HepG2 (cell line): Measurements from ENCODE around the gene SPTB. TPM values are rescaled to one million over a fixed set of nuclear protein-coding genes. Genes with fewer than 3 reads are reported as not detected.

ENCODE experiments used
- ATAC-seq: fragments of 200-7000 bp; cut with Tn5 transposase; 3 replicates; pipeline ENCODE4 v1.9.1; 2020; ENCODE audit warnings: mild to moderate bottlenecking, moderate library complexity
- BruUV-seq: library from RNA; stranded (reverse); fragments of 400-500 nt; replicated peaks from 2 replicates; lab custom pipeline; 2021; lab: Mats Ljungman, UMichigan
- CTCF ChIA-PET: fragments of 300-600 bp; formaldehyde crosslinking; extraction: SDS; loops from one replicate; lab custom pipeline; 2021; ENCODE audit warnings: low total read pairs, inconsistent platforms, low intra/inter-chr PET ratio; lab: Yijun Ruan, JAX
- POLR2A ChIA-PET: fragments of 350-600 bp; sonication (Branson Sonifier 250); formaldehyde crosslinking; loops from one replicate; lab custom pipeline; 2020; ENCODE audit warnings: antibody characterized with exemption, inconsistent platforms; lab: Yijun Ruan, JAX
- DNase-seq: peaks from one replicate; pipeline ENCODE4 v3.0.0-alpha.2; 2015; ENCODE audit warnings: low spot score
- FAIRE-seq: peaks from 3 replicates; lab custom pipeline; 2011; peaks lifted over from hg19 to GRCh38; lab: Jason Lieb, UNC
- H2AFZ ChIP-seq: one replicate; pipeline ENCODE4 v1.6.1; 2011; ENCODE audit warnings: low read length, inconsistent platforms
- H3K27ac ChIP-seq: fragments of 300-600 bp; 3 replicates; pipeline ENCODE4 v1.8.0; 2011; ENCODE audit warnings: mixed run types, mild to moderate bottlenecking, mixed read lengths, low read length, inconsistent platforms; ENCODE audit not compliant: insufficient read depth; ENCODE audit errors: extremely low read length
- H3K27me3 ChIP-seq, 2 experiments: fragments of 200-600 bp in 1 of 2; 2 replicates in 1 of 2; 3 replicates in 1 of 2; pipeline versions ENCODE4 v1.6.0 to v1.8.0; 2011; ENCODE audit warnings: low read length in 2 of 2, mild to moderate bottlenecking in 2 of 2, moderate library complexity in 2 of 2, inconsistent platforms in 1 of 2; ENCODE audit not compliant: insufficient read depth in 2 of 2, control insufficient read depth in 1 of 2
- H3K36me3 ChIP-seq, 2 experiments: fragments of 200-600 bp in 1 of 2; replicated peaks in 1 of 2; 2 replicates in 1 of 2; 3 replicates in 1 of 2; pipeline versions ENCODE4 v1.5.1 to v1.8.0; 2011; ENCODE audit warnings: low read length in 2 of 2, inconsistent platforms in 1 of 2; ENCODE audit not compliant: insufficient read depth in 2 of 2, control insufficient read depth in 1 of 2
- H3K4me1 ChIP-seq: 2 replicates; pipeline ENCODE4 v1.5.1; 2012; ENCODE audit warnings: low read length, inconsistent platforms; ENCODE audit not compliant: insufficient read depth
- H3K4me2 ChIP-seq: 2 replicates; pipeline ENCODE4 v1.6.0; 2011; ENCODE audit warnings: low read depth, low read length, inconsistent platforms
- H3K4me3 ChIP-seq, 3 experiments: fragments of 200-600 bp in 1 of 3; sonication (generic), shearing (Covaris generic) in 1 of 3; replicated peaks in 1 of 3; 2 replicates each; pipeline ENCODE4 v1.5.1; 2011 to 2016; ENCODE audit warnings: low read length in 3 of 3, inconsistent platforms in 2 of 3, low read depth in 2 of 3, mild to moderate bottlenecking in 2 of 3, control low read depth in 1 of 3, mixed read lengths in 1 of 3; ENCODE audit not compliant: insufficient read depth in 1 of 3
- H3K79me2 ChIP-seq: one replicate; pipeline ENCODE4 v1.6.1; 2011; ENCODE audit warnings: low read length, inconsistent platforms; ENCODE audit not compliant: insufficient read depth
- H3K9ac ChIP-seq: 2 replicates; pipeline ENCODE4 v1.6.0; 2011; ENCODE audit warnings: mild to moderate bottlenecking, low read depth, low read length, inconsistent platforms; ENCODE audit not compliant: insufficient read depth
- H3K9me3 ChIP-seq: 2 replicates; pipeline ENCODE4 v1.5.1; 2012; ENCODE audit warnings: mild to moderate bottlenecking, low read length
- H4K20me1 ChIP-seq: 2 replicates; pipeline ENCODE4 v1.6.0; 2011; ENCODE audit warnings: inconsistent platforms, mild to moderate bottlenecking, low read length, moderate library complexity; ENCODE audit not compliant: insufficient read depth
- BRD4 ChIP-seq: sonication (generic); formaldehyde crosslinking; IDR thresholded peaks from 2 replicates; pipeline ENCODE4 v1.4.0; 2020; ENCODE audit warnings: missing genetic modification reagents
- CTCF ChIP-seq: sonication (generic); formaldehyde crosslinking; IDR thresholded peaks from 2 replicates; pipeline ENCODE4 v1.5.0; 2020; ENCODE audit warnings: mild to moderate bottlenecking, missing genetic modification reagents, moderate library complexity
- FOXA3 ChIP-seq: IDR thresholded peaks from 2 replicates; pipeline ENCODE4 v1.6.1; 2016; ENCODE audit warnings: missing genetic modification reagents, missing compliant biosample characterization
- GZF1 ChIP-seq: sonication (generic); formaldehyde crosslinking; IDR thresholded peaks from 2 replicates; pipeline ENCODE4 v1.5.1; 2020; ENCODE audit warnings: mild to moderate bottlenecking, missing genetic modification reagents
- JARID2 ChIP-seq: sonication (generic); formaldehyde crosslinking; IDR thresholded peaks from 2 replicates; pipeline ENCODE4 v1.8.1; 2023; ENCODE audit warnings: missing genetic modification reagents, inconsistent platforms; ENCODE audit not compliant: insufficient replicate concordance
- REL ChIP-seq: sonication (generic); formaldehyde crosslinking; conservative IDR thresholded peaks from 2 replicates; pipeline ENCODE4 v1.8.0; 2022; ENCODE audit warnings: mild to moderate bottlenecking, missing genetic modification reagents, moderate library complexity
- SMC3 ChIP-seq: IDR thresholded peaks from 2 replicates; pipeline ENCODE4 v1.6.1; 2011; ENCODE audit warnings: low read length, improper control_type of control experiment
- STAG1 ChIP-seq: sonication (generic); formaldehyde crosslinking; IDR thresholded peaks from 2 replicates; pipeline ENCODE4 v1.4.0; 2020; ENCODE audit warnings: missing genetic modification reagents
- ZNF558 ChIP-seq: sonication (generic); formaldehyde crosslinking; IDR thresholded peaks from 2 replicates; pipeline ENCODE4 v1.9.0; 2022; ENCODE audit warnings: mild to moderate bottlenecking, missing genetic modification reagents, borderline replicate concordance
- ZNF75D ChIP-seq: sonication (generic); formaldehyde crosslinking; IDR thresholded peaks from 2 replicates; pipeline ENCODE4 v1.8.1; 2023; ENCODE audit warnings: missing genetic modification reagents, mild to moderate bottlenecking, borderline replicate concordance
- WGBS: methylation state at CpG from one replicate; pipeline ENCODE4 v1.1.6; 2017; ENCODE audit warnings: low lambda C conversion rate; 5-methylcytosine and 5-hydroxymethylcytosine counted together
- in situ Hi-C: cut with HindIII; loops from 2 replicates; pipeline ENCODE4 v1.10.0; 2017; ENCODE audit warnings: low pct_unique_long_range_greater_than_20kb; ENCODE audit not compliant: extremely low pct_ligation_motif_present
- intact Hi-C: fragments of 100-400 bp; cut with micrococcal nuclease; formaldehyde crosslinking; loops from one replicate; pipeline ENCODE4 v1.10.0; 2022; ENCODE audit not compliant: unreplicated experiment
- polyA plus RNA-seq, 8 experiments: library from polyadenylated mRNA; depleted of rRNA in 3 of 8; stranded (reverse) in 7 of 8; unstranded in 1 of 8; fragments of >200 nt; fragmentation: Illumina TruSeq in 4 of 8; extraction: Trizol in 4 of 8; gene quantifications; 2 replicates each; pipeline versions ENCODE4 v1.2.1 to v1.2.3, GENCODE V29; 2011 to 2016; ENCODE audit warnings: low read depth in 4 of 8, missing spikeins in 1 of 8, mixed read lengths in 1 of 8; ENCODE audit not compliant: insufficient read depth in 1 of 8
- total RNA-seq, 5 experiments: library from RNA; depleted of rRNA; stranded (reverse); fragments of >200 nt; fragmentation: Illumina TruSeq; extraction: Trizol; gene quantifications; 2 replicates each; pipeline ENCODE4 v1.2.3, GENCODE V29; 2016; ENCODE audit warnings: low read depth in 1 of 5
- TF ChIP-seq, protein P1 (sequence below): sonication (generic); formaldehyde crosslinking; conservative IDR thresholded peaks from 2 replicates; pipeline ENCODE4 v1.8.0; 2022; ENCODE audit warnings: missing genetic modification reagents
- TF ChIP-seq, protein P2 (sequence below): IDR thresholded peaks from 2 replicates; pipeline ENCODE4 v1.6.1; 2016; ENCODE audit warnings: low read depth

Gene SPTB
- total and polyA plus RNA-seq, 2 of the 13 experiments (the other 11 are each of a cell fraction or from before 2014, with no cell fraction given) = 0.01 to 0.02 TPM

DNA sequence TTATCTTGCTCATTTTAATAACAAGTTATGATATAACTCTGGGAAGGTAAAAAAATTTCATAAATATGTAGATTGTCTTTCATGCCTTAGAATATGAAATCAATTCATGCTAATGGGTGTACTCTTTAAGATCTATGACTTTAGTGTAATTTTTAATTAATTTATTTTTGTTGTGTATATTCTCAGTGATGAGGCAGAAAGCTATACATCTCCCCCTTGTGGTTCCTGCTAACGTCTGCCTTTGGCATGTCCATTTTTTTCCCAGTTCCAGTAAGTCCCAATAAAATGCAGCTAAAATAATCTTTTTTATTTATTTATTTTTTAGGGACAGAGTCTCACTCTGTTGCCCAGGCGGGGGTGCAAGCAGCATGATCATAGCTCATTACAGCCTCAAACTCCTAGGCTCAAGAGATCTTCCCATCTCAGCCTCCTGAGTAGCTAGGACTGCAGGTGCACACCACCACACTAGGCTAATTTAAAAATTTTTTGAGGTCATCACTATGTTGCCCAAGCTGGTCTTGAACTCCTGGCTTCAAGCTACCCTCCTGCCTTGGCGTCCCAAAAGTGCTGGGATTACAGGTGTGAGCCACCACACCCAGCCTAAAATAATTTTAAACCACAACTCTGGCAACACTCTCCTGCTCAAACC is 31.3 kb upstream of the SPTB start:
- peaks cover 18% of the 10 kb centered on the region for H3K79me2 ChIP-seq
- no peak for TF ChIP-seq FOXA3 (CRISPR knock-in tag)
- TF ChIP-seq STAG1 (CRISPR knock-in tag) = peak; percentile 24; the same call in 1 of the 2 replicates
- TF ChIP-seq ZNF558 = no peak
- peak; percentile 43; the same call in 1 of the 2 replicates for TF ChIP-seq SMC3
- TF ChIP-seq CTCF (CRISPR knock-in tag) = peak; percentile 46
- H3K4me2 ChIP-seq = no peak overlapping the region
- no peak overlapping the region for H3K27ac ChIP-seq
- 0% methylated on average over 3 of the region's 3 CpGs for WGBS
- H3K4me3 ChIP-seq = no peak overlapping the region
- 0 out of 2 replicates have a peak, but pooled peaks cover 3% of the 10 kb centered on the region for H4K20me1 ChIP-seq
- H3K36me3 ChIP-seq = no peaks in the 10 kb centered on the region
- no peak overlapping the region for H3K9ac ChIP-seq
- H3K4me1 ChIP-seq = peaks cover 17% of the 10 kb centered on the region
- POLR2A ChIA-PET = interaction anchor here (0.8 to 1.0 kb wide), 2 partner anchors 28 to 37 kb away, joined by 4 read pairs; no protein-coding TSS in a partner anchor
- CTCF ChIA-PET = no interaction called here
- H3K9me3 ChIP-seq = no peaks in the 10 kb centered on the region
- BruUV-seq = no TSS peak
- H3K27me3 ChIP-seq = peaks cover 0 to under 1% of the 10 kb centered on the region in 2 experiments; a peak in 1 of 5 replicates
- no peak overlapping the region for H2AFZ ChIP-seq
- FAIRE-seq (no peak), DNase-seq (peak; percentile 19), ATAC-seq (no peak)
- in situ Hi-C loops (no loop called here), intact Hi-C loops (no loop called here)

GRCh38 chr14:64906022-64906421 is 26.3 kb upstream of the SPTB start:
- intact Hi-C loops (loop anchor here (5.0 kb wide), 1 partner anchor 84 kb away; no protein-coding TSS in a partner anchor), in situ Hi-C loops (no loop called here)
- H4K20me1 ChIP-seq = no peaks in the 10 kb centered on the region
- ChIA-PET CTCF (no interaction called here), POLR2A (no interaction called here)
- DNase-seq = no peak
- H3K79me2 ChIP-seq = no peaks in the 10 kb centered on the region
- no peaks in the 10 kb centered on the region for H3K36me3 ChIP-seq
- H3K4me3 ChIP-seq = no peak overlapping the region
- H3K9me3 ChIP-seq = no peaks in the 10 kb centered on the region
- H3K9ac ChIP-seq = no peak overlapping the region
- WGBS = 55% methylated on average over 6 of the region's 6 CpGs
- no peak for ATAC-seq
- H3K4me1 ChIP-seq = 0 out of 2 replicates have a peak, but pooled peaks cover 7% of the 10 kb centered on the region
- no TSS peak for BruUV-seq
- no peak for FAIRE-seq
- H3K27ac ChIP-seq = no peak overlapping the region
- H2AFZ ChIP-seq = no peak overlapping the region
- 0 out of 5 replicates have a peak, but pooled peaks cover 0 to 3% of the 10 kb centered on the region in 2 experiments for H3K27me3 ChIP-seq
- H3K4me2 ChIP-seq = no peak overlapping the region
- TF ChIP-seq, protein P1, sequence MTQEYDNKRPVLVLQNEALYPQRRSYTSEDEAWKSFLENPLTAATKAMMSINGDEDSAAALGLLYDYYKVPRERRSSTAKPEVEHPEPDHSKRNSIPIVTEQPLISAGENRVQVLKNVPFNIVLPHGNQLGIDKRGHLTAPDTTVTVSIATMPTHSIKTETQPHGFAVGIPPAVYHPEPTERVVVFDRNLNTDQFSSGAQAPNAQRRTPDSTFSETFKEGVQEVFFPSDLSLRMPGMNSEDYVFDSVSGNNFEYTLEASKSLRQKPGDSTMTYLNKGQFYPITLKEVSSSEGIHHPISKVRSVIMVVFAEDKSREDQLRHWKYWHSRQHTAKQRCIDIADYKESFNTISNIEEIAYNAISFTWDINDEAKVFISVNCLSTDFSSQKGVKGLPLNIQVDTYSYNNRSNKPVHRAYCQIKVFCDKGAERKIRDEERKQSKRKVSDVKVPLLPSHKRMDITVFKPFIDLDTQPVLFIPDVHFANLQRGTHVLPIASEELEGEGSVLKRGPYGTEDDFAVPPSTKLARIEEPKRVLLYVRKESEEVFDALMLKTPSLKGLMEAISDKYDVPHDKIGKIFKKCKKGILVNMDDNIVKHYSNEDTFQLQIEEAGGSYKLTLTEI = no peak
- TF ChIP-seq REL (CRISPR knock-in tag) (no peak), JARID2 (CRISPR knock-in tag) (no peak), BRD4 (CRISPR knock-in tag) (no peak), GZF1 (CRISPR knock-in tag) (no peak), ZNF75D (CRISPR knock-in tag) (no peak)
- TF ChIP-seq, protein P2, sequence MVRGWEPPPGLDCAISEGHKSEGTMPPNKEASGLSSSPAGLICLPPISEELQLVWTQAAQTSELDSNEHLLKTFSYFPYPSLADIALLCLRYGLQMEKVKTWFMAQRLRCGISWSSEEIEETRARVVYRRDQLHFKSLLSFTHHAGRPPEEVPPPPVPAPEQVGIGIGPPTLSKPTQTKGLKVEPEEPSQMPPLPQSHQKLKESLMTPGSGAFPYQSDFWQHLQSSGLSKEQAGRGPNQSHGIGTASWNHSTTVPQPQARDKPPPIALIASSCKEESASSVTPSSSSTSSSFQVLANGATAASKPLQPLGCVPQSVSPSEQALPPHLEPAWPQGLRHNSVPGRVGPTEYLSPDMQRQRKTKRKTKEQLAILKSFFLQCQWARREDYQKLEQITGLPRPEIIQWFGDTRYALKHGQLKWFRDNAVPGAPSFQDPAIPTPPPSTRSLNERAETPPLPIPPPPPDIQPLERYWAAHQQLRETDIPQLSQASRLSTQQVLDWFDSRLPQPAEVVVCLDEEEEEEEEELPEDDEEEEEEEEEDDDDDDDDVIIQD = no peak
